ENCODE data around the gene ZNF175. TPM values are rescaled to one million over a fixed set of nuclear protein-coding genes. Genes with fewer than 3 reads are reported as not detected.

The ZNF175 gene
- total and polyA plus RNA-seq, 2 experiments from 2014 or later = 2.3 to 6.3 TPM

DNA sequence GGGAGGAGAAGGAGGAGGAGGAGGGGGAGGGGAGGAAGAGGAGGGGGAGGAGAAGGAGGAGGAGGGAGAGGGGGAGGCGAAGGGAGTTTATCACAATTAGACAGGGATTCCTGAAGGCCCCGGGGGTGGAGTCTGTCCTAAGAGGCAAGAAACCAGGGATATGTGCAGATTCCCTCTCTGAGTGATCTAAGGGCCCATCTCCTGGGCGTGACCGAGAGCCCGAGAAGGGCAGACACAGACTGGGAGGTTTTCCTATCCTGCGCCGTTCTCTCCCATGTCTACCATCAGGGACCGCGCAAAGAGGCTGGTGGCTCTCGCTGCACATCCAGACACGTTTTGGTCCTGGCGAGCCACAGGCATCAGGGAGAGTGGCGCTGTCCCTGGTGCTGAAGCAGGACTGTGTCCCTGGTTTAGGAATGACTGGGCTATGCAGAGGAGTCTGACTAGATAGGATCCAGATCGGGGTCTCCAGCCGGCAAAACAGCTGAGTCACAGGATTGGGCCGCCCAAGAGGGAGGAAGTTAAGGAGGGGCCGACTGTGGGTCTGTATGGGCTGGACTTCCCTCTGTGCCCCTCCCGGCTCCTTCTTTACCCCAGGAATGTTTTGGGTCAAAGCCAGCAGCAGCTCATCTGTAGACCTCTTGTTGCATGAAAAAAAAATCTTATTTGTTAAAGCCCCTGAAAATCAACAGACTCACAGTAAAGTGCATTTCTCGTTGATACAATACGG is 17.9 kb upstream of the ZNF175 start:
- Histone ChIP-seq H4K20me1 (replicated peaks; ENCODE audit: insufficient read depth) (no peaks in the 10 kb centered on the region), H3K4me3 (peak overlapping the region; percentile 48), H3K4me1 (ENCODE audit: insufficient read depth) (peaks cover 12% of the 10 kb centered on the region), H3K9me2 (ENCODE audit: insufficient read depth) (no peaks in the 10 kb centered on the region), H3K79me2 (replicated peaks; ENCODE audit: insufficient read depth) (no peaks in the 10 kb centered on the region), H3K4me2 (peak overlapping the region; percentile 61), H3K36me3 (ENCODE audit: insufficient read depth) (no peaks in the 10 kb centered on the region), H2AFZ (peak overlapping the region; percentile 23; the same call in 1 of the 2 replicates), H3K27me3 (ENCODE audit: insufficient read depth) (no peaks in the 10 kb centered on the region), H3K27ac (ENCODE audit: low read depth) (no peak overlapping the region), H3F3A (replicated peaks; ENCODE audit: low read depth) (no peaks in the 10 kb centered on the region)
- Mint-ChIP-seq H3K9me3 (peaks cover 64% of the 10 kb centered on the region), H3K27ac (no peak overlapping the region), H3K36me3 (ENCODE audit: low read depth) (peaks cover under 1% of the 10 kb centered on the region; the same call in 1 of the 3 replicates), H3K4me1 (peaks cover 7% of the 10 kb centered on the region; the same call in 1 of the 3 replicates), H3K27me3 (ENCODE audit: insufficient read depth, low read depth, poor library complexity) (peaks cover 6% of the 10 kb centered on the region), H3K4me3 (peak overlapping the region; percentile 42; the same call in 2 of the 3 replicates)
- peak; percentile 97 for DNase-seq (ENCODE audit: low spot score)
- TF ChIP-seq, protein P1, sequence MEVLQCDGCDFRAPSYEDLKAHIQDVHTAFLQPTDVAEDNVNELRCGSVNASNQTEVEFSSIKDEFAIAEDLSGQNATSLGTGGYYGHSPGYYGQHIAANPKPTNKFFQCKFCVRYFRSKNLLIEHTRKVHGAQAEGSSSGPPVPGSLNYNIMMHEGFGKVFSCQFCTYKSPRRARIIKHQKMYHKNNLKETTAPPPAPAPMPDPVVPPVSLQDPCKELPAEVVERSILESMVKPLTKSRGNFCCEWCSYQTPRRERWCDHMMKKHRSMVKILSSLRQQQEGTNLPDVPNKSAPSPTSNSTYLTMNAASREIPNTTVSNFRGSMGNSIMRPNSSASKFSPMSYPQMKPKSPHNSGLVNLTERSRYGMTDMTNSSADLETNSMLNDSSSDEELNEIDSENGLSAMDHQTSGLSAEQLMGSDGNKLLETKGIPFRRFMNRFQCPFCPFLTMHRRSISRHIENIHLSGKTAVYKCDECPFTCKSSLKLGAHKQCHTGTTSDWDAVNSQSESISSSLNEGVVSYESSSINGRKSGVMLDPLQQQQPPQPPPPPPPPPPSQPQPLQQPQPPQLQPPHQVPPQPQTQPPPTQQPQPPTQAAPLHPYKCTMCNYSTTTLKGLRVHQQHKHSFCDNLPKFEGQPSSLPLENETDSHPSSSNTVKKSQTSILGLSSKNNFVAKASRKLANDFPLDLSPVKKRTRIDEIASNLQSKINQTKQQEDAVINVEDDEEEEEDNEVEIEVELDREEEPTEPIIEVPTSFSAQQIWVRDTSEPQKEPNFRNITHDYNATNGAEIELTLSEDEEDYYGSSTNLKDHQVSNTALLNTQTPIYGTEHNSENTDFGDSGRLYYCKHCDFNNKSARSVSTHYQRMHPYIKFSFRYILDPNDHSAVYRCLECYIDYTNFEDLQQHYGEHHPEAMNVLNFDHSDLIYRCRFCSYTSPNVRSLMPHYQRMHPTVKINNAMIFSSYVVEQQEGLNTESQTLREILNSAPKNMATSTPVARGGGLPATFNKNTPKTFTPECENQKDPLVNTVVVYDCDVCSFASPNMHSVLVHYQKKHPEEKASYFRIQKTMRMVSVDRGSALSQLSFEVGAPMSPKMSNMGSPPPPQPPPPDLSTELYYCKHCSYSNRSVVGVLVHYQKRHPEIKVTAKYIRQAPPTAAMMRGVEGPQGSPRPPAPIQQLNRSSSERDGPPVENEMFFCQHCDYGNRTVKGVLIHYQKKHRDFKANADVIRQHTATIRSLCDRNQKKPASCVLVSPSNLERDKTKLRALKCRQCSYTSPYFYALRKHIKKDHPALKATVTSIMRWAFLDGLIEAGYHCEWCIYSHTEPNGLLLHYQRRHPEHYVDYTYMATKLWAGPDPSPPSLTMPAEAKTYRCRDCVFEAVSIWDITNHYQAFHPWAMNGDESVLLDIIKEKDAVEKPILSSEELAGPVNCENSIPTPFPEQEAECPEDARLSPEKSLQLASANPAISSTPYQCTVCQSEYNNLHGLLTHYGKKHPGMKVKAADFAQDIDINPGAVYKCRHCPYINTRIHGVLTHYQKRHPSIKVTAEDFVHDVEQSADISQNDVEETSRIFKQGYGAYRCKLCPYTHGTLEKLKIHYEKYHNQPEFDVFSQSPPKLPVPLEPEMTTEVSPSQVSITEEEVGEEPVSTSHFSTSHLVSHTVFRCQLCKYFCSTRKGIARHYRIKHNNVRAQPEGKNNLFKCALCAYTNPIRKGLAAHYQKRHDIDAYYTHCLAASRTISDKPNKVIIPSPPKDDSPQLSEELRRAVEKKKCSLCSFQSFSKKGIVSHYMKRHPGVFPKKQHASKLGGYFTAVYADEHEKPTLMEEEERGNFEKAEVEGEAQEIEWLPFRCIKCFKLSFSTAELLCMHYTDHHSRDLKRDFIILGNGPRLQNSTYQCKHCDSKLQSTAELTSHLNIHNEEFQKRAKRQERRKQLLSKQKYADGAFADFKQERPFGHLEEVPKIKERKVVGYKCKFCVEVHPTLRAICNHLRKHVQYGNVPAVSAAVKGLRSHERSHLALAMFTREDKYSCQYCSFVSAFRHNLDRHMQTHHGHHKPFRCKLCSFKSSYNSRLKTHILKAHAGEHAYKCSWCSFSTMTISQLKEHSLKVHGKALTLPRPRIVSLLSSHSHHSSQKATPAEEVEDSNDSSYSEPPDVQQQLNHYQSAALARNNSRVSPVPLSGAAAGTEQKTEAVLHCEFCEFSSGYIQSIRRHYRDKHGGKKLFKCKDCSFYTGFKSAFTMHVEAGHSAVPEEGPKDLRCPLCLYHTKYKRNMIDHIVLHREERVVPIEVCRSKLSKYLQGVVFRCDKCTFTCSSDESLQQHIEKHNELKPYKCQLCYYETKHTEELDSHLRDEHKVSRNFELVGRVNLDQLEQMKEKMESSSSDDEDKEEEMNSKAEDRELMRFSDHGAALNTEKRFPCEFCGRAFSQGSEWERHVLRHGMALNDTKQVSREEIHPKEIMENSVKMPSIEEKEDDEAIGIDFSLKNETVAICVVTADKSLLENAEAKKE (CRISPR knock-in tag; IDR thresholded peaks at IDR 0.05) = no peak
- TF ChIP-seq, protein P2, sequence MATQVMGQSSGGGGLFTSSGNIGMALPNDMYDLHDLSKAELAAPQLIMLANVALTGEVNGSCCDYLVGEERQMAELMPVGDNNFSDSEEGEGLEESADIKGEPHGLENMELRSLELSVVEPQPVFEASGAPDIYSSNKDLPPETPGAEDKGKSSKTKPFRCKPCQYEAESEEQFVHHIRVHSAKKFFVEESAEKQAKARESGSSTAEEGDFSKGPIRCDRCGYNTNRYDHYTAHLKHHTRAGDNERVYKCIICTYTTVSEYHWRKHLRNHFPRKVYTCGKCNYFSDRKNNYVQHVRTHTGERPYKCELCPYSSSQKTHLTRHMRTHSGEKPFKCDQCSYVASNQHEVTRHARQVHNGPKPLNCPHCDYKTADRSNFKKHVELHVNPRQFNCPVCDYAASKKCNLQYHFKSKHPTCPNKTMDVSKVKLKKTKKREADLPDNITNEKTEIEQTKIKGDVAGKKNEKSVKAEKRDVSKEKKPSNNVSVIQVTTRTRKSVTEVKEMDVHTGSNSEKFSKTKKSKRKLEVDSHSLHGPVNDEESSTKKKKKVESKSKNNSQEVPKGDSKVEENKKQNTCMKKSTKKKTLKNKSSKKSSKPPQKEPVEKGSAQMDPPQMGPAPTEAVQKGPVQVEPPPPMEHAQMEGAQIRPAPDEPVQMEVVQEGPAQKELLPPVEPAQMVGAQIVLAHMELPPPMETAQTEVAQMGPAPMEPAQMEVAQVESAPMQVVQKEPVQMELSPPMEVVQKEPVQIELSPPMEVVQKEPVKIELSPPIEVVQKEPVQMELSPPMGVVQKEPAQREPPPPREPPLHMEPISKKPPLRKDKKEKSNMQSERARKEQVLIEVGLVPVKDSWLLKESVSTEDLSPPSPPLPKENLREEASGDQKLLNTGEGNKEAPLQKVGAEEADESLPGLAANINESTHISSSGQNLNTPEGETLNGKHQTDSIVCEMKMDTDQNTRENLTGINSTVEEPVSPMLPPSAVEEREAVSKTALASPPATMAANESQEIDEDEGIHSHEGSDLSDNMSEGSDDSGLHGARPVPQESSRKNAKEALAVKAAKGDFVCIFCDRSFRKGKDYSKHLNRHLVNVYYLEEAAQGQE (IDR thresholded peaks at IDR 0.05; ENCODE audit: unreplicated experiment) = peak; percentile 100
- ATAC-seq = peak; percentile 99
